ENCODE measurements around the gene OTUB2.

DNA sequence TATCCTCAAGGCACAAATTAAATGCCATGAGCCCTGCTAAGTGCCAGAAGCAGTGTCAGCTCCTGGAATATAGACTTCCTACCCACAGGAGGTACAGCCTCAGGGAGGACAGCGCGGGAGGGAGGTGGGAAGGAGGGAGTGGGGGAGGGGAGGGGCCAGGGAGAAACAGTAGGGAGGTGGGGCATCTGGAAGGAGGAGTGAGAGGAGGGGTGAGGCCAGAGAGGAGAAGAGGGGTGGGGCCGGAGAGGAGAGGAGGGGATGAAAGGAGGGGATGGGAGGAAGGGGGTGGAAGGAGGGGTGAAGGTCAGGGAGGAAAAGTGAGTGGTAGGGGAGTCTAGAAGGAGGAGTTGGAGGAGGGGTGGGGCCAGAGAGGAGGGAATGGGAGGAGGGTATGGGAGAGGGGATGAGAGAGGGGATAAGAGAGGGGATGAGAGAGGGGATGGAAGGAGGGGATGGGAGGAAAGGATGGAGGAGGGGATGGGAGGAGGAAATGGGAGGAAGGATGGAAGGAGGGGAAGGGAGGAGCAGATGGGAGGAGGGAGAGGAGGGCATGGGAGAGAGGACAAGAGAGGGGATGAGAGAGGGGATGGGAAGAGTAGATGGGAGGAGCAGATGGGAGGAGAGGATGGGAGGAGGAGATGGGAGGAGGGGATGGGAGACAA, 38.2 kb upstream of the OTUB2 start:
- TF ChIP-seq, protein P1, sequence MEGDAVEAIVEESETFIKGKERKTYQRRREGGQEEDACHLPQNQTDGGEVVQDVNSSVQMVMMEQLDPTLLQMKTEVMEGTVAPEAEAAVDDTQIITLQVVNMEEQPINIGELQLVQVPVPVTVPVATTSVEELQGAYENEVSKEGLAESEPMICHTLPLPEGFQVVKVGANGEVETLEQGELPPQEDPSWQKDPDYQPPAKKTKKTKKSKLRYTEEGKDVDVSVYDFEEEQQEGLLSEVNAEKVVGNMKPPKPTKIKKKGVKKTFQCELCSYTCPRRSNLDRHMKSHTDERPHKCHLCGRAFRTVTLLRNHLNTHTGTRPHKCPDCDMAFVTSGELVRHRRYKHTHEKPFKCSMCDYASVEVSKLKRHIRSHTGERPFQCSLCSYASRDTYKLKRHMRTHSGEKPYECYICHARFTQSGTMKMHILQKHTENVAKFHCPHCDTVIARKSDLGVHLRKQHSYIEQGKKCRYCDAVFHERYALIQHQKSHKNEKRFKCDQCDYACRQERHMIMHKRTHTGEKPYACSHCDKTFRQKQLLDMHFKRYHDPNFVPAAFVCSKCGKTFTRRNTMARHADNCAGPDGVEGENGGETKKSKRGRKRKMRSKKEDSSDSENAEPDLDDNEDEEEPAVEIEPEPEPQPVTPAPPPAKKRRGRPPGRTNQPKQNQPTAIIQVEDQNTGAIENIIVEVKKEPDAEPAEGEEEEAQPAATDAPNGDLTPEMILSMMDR (IDR thresholded peaks at IDR 0.05) = no peak
- no peak for TF ChIP-seq POLR2A (IDR thresholded peaks at IDR 0.05)
